SU-DHL-6 (cell line): ENCODE results near the gene COL5A1.

Source experiments
- H2AFZ ChIP-seq: fragments of 200-600 bp; sonication (generic); 2 replicates; pipeline ENCODE4 v1.6.1; 2014; ENCODE audit warnings: low read depth, mild to moderate bottlenecking, moderate library complexity, mixed read lengths, antibody characterized with exemption, low read length; ENCODE audit not compliant: severe bottlenecking
- H3F3A ChIP-seq: fragments of 200-600 bp; shearing (Covaris generic); 2 replicates; pipeline ENCODE4 v1.6.0; 2016; ENCODE audit warnings: antibody characterized with exemption, mild to moderate bottlenecking; ENCODE audit not compliant: insufficient read depth
- H3K27ac ChIP-seq: fragments of 200-600 bp; sonication (generic); 2 replicates; pipeline ENCODE4 v1.5.1; 2016; ENCODE audit warnings: low read depth, mild to moderate bottlenecking, low read length, moderate library complexity, mixed read lengths
- H3K27me3 ChIP-seq: fragments of 200-600 bp; sonication (generic), shearing (Covaris generic); 2 replicates; pipeline ENCODE4 v1.6.0; 2014; ENCODE audit warnings: mild to moderate bottlenecking, low read length
- H3K36me3 ChIP-seq: fragments of 200-600 bp; sonication (generic); 2 replicates; pipeline ENCODE4 v1.6.1; 2014; ENCODE audit warnings: mild to moderate bottlenecking, low read length, mixed read lengths
- H3K4me2 ChIP-seq: fragments of 300-600, 200-600 bp; shearing (Covaris generic), sonication (generic); 2 replicates; pipeline ENCODE4 v1.6.0; 2014; ENCODE audit warnings: low read length, low read depth, mild to moderate bottlenecking; ENCODE audit not compliant: poor library complexity, severe bottlenecking
- H3K4me3 ChIP-seq: fragments of 200-600 bp; sonication (generic); 2 replicates; pipeline ENCODE4 v1.5.1; 2014; ENCODE audit warnings: antibody characterized with exemption, low read length, mild to moderate bottlenecking, mixed read lengths; ENCODE audit not compliant: insufficient read depth, poor library complexity, severe bottlenecking
- H3K79me2 ChIP-seq: fragments of 200-600 bp; sonication (generic); 2 replicates; pipeline ENCODE4 v1.6.1; 2014; ENCODE audit warnings: mild to moderate bottlenecking, low read length, moderate library complexity; ENCODE audit not compliant: insufficient read depth
- H3K9ac ChIP-seq: fragments of 200-600 bp; sonication (generic); 2 replicates; pipeline ENCODE4 v1.7.0; 2014; ENCODE audit warnings: mild to moderate bottlenecking, low read length
- H3K9me2 ChIP-seq: fragments of 200-600 bp; sonication (generic); replicated peaks from 2 replicates; pipeline ENCODE4 v1.6.1; 2014; ENCODE audit warnings: low read length; ENCODE audit not compliant: insufficient read depth
- H3K9me3 ChIP-seq: fragments of 200-600 bp; sonication (generic); 2 replicates; pipeline ENCODE4 v1.6.1; 2014; ENCODE audit warnings: low read length, mixed read lengths; ENCODE audit not compliant: insufficient read depth
- H4K20me1 ChIP-seq: fragments of 200-600 bp; sonication (generic); 2 replicates; pipeline ENCODE4 v1.6.1; 2014; ENCODE audit warnings: low read depth, mild to moderate bottlenecking, antibody characterized with exemption, low read length, moderate library complexity, mixed read lengths
- EZH2phosphoT487 ChIP-seq: fragments of 200-600 bp; sonication (generic), shearing (Covaris generic); conservative IDR thresholded peaks from 2 replicates; pipeline ENCODE4 v1.6.1; 2018; ENCODE audit warnings: mild to moderate bottlenecking, antibody characterized with exemption, low read length, moderate library complexity, mixed read lengths
- TF ChIP-seq, protein P1 (sequence below): fragments of 200-600 bp; sonication (generic); IDR thresholded peaks from one replicate; pipeline ENCODE4 v1.5.1; 2017; ENCODE audit warnings: antibody characterized with exemption, mild to moderate bottlenecking, low read length, moderate library complexity; ENCODE audit not compliant: insufficient read depth, poor library complexity, severe bottlenecking

The COL5A1 gene

DNA sequence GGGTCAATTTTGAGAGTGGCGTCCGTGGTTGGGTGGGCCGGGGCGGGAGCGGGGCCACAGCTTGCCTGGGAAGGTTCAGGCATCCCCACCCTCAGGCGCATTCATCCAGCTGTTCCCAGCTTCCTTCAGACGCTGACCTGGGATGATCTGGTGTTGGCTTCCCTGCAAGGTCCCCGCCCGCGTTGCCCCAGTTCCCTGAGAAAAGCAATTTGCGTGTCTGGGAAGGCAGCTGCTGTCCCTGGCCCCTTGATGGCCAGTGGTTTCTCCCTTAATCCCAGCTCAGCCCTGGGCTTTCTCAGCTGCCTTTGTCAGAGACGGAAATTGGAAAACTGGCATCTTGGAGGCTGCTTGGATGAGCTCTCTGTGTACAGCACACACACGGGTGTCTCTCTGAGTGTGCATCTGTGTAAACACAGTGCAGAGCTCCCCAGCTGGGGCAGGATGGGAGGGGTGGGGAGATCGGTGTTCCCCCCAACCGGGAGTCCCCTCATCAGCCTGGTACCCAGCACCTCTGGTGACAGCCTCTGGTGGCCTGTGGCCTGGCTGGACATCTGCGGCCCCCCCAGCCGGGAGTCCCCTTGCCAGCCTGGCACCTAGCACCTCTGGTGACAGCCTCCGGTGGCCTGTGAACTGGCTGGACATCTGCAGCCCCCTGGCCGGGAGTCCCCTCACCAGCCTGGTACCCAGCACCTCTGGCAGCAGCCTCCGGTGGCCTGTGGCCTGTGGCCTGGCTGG lies 94.0 kb downstream of the COL5A1 start:
- Histone ChIP-seq H3K9me3 (no peaks in the 10 kb centered on the region), H3K36me3 (no peaks in the 10 kb centered on the region), H3K4me3 (no peak overlapping the region), H3K79me2 (no peaks in the 10 kb centered on the region), H3K27ac (no peak overlapping the region), H3K9me2 (no peaks in the 10 kb centered on the region), H3K9ac (no peak overlapping the region), H3F3A (no peaks in the 10 kb centered on the region), H3K4me2 (no peak overlapping the region), H4K20me1 (no peaks in the 10 kb centered on the region), H2AFZ (no peak overlapping the region), H3K27me3 (no peaks in the 10 kb centered on the region)
- TF ChIP-seq, protein P1, sequence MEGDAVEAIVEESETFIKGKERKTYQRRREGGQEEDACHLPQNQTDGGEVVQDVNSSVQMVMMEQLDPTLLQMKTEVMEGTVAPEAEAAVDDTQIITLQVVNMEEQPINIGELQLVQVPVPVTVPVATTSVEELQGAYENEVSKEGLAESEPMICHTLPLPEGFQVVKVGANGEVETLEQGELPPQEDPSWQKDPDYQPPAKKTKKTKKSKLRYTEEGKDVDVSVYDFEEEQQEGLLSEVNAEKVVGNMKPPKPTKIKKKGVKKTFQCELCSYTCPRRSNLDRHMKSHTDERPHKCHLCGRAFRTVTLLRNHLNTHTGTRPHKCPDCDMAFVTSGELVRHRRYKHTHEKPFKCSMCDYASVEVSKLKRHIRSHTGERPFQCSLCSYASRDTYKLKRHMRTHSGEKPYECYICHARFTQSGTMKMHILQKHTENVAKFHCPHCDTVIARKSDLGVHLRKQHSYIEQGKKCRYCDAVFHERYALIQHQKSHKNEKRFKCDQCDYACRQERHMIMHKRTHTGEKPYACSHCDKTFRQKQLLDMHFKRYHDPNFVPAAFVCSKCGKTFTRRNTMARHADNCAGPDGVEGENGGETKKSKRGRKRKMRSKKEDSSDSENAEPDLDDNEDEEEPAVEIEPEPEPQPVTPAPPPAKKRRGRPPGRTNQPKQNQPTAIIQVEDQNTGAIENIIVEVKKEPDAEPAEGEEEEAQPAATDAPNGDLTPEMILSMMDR = no peak
- TF ChIP-seq EZH2phosphoT487 = no peak

DNA sequence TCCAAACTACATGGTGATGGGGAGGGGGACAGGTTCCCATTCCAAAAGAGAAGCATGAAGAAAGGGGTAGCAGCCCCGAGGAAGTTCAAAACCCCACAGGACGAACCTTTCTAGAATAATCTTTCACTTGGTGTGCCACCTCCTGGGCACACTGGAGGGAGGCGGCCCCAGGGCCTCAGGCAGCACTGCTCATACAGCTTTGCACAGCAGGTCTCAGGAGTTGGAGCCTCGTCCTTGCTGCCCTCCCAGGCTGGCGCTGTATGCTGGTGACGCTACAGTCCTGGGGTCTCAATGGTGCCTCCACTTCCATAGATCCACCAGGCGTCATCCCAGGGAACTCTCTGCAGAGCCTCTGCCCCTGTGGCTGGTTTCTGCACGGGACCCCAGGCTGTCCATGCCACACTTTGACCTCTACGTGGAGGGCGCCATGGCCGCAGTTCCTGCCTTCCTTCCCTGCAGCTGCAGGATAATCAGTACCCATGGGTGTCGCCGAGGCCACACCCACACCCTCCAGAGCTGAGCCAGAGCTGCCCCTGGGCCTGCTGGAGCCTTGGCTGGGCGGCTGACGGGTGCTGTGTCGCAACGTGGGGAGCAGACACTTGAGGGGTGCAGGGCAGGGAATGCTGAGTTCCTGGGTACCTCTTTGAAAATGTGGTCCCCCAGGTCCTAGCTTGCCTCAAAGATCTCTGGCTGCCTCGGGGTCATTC lies 95.3 kb downstream of the COL5A1 start:
- Histone ChIP-seq H3K9me3 (no peaks in the 10 kb centered on the region), H4K20me1 (no peaks in the 10 kb centered on the region), H3K9ac (no peak overlapping the region)

DNA sequence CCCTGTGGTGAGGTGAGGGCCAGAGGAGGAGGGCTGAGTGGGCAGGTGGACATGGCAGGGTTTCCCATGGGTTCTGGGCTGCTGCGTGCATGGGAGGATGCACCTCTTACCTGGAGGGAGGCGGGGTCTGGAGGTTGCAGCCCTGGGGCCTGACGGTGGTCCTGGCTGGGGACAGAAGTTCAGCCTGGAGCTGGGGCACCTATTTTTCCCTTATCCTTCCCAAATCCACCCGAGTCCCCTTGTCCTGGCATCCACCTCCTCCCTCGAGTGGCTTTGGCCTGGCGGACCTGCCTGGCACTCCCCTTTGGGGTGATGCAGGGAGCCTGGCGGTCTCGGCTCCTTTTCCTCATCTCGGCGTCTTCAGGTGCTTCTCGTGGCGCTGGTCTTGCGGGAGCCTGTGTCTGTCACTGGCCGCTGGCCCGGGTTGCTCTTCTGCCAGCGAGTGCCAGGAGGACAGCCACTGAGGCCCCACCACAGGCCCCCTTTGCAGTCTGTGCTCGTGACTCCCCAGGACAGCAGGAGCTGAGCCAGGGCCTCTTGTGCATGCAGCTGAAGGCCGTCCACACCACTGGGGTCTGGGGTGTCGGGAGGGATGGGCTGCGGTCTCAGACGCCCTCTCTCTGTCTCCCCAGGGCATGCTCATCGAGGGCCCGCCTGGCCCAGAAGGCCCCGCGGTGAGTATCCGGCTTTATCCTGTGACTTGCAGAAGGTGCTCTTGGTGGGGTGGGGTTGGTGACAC lies 96.4 kb downstream of the COL5A1 start:
- H4K20me1 ChIP-seq = no peaks in the 10 kb centered on the region
- H3K9me3 ChIP-seq = no peaks in the 10 kb centered on the region
- no peak overlapping the region for H3K4me2 ChIP-seq
- H2AFZ ChIP-seq = no peak overlapping the region
- no peaks in the 10 kb centered on the region for H3K9me2 ChIP-seq
- TF ChIP-seq EZH2phosphoT487 = no peak
- TF ChIP-seq, protein P1 = no peak
- no peaks in the 10 kb centered on the region for H3K36me3 ChIP-seq
- H3K9ac ChIP-seq = no peak overlapping the region
- H3K27me3 ChIP-seq = no peaks in the 10 kb centered on the region
- no peaks in the 10 kb centered on the region for H3K79me2 ChIP-seq
- no peak overlapping the region for H3K27ac ChIP-seq
- no peaks in the 10 kb centered on the region for H3F3A ChIP-seq
- H3K4me3 ChIP-seq = no peak overlapping the region

More for the DNA sequence above, 95.3 kb downstream of the COL5A1 start:
- Histone ChIP-seq H3K9me2 (no peaks in the 10 kb centered on the region), H3K36me3 (no peaks in the 10 kb centered on the region), H3F3A (no peaks in the 10 kb centered on the region), H3K27me3 (no peaks in the 10 kb centered on the region), H3K4me2 (no peak overlapping the region), H3K27ac (no peak overlapping the region), H3K79me2 (no peaks in the 10 kb centered on the region), H2AFZ (no peak overlapping the region), H3K4me3 (no peak overlapping the region)
- TF ChIP-seq, protein P1 = no peak
- TF ChIP-seq EZH2phosphoT487 = no peak
